Loucy (cell line): ENCODE measurements around the gene SLC35E3.

Experiments used
- H2AFZ ChIP-seq: fragments of 200-600 bp; sonication (generic); 2 replicates; pipeline ENCODE4 v1.6.0; 2016; ENCODE audit warnings: antibody characterized with exemption, mild to moderate bottlenecking, low read length, moderate library complexity
- H3F3A ChIP-seq: fragments of 200-600 bp; 2 replicates; pipeline ENCODE4 v1.6.0; 2016; ENCODE audit warnings: antibody characterized with exemption, low read depth, mild to moderate bottlenecking
- H3K27me3 ChIP-seq: fragments of 200-600 bp; sonication (generic); 2 replicates; pipeline ENCODE4 v1.6.1; 2014; ENCODE audit warnings: low read length, mild to moderate bottlenecking; ENCODE audit not compliant: insufficient read depth, poor library complexity, severe bottlenecking
- H3K36me3 ChIP-seq: fragments of 200-600 bp; sonication (generic); 2 replicates; pipeline ENCODE4 v1.6.1; 2016; ENCODE audit warnings: low read length; ENCODE audit not compliant: insufficient read depth
- H3K4me1 ChIP-seq: fragments of 200-600 bp; sonication (generic); 2 replicates; pipeline ENCODE4 v1.5.1; 2014; ENCODE audit warnings: low read length, mild to moderate bottlenecking; ENCODE audit not compliant: insufficient read depth, poor library complexity, severe bottlenecking
- H3K4me2 ChIP-seq: fragments of 200-600 bp; sonication (generic); 2 replicates; pipeline ENCODE4 v1.6.0; 2014; ENCODE audit warnings: antibody characterized with exemption, low read length, low read depth, mild to moderate bottlenecking; ENCODE audit not compliant: poor library complexity, severe bottlenecking
- H3K4me3 ChIP-seq: fragments of 200-600 bp; sonication (generic); 2 replicates; pipeline ENCODE4 v1.5.1; 2014; ENCODE audit warnings: low read length, mild to moderate bottlenecking, mixed read lengths; ENCODE audit not compliant: poor library complexity, severe bottlenecking
- H3K79me2 ChIP-seq: fragments of 200-600 bp; sonication (generic); 2 replicates; pipeline ENCODE4 v1.6.1; 2014; ENCODE audit warnings: low read length; ENCODE audit not compliant: insufficient read depth
- H3K9ac ChIP-seq: fragments of 200-600 bp; sonication (generic); 2 replicates; pipeline ENCODE4 v1.6.0; 2014; ENCODE audit warnings: mild to moderate bottlenecking, low read depth, low read length, moderate library complexity; ENCODE audit not compliant: poor library complexity, severe bottlenecking
- H3K9me2 ChIP-seq: fragments of 200-600 bp; sonication (generic); replicated peaks from 2 replicates; pipeline ENCODE4 v1.6.1; 2016; ENCODE audit warnings: low read depth, low read length, mixed read lengths
- H3K9me3 ChIP-seq: fragments of 200-600 bp; sonication (generic); 2 replicates; pipeline ENCODE4 v1.6.1; 2014; ENCODE audit warnings: mild to moderate bottlenecking, antibody characterized with exemption, low read length, low read depth; ENCODE audit not compliant: insufficient read depth
- H4K20me1 ChIP-seq: fragments of 200-600 bp; sonication (generic); 2 replicates; pipeline ENCODE4 v1.6.0; 2014; ENCODE audit warnings: antibody characterized with exemption, low read length, mild to moderate bottlenecking; ENCODE audit not compliant: insufficient read depth, poor library complexity, severe bottlenecking
- EZH2phosphoT487 ChIP-seq: fragments of 200-600 bp; IDR thresholded peaks from 2 replicates; pipeline ENCODE4 v1.6.1; 2018; ENCODE audit warnings: antibody characterized with exemption, mild to moderate bottlenecking, moderate library complexity, borderline replicate concordance
- TF ChIP-seq, protein P1 (sequence below): fragments of 200-600 bp; sonication (generic); conservative IDR thresholded peaks from 2 replicates; pipeline ENCODE4 v1.5.1; 2014; ENCODE audit warnings: mild to moderate bottlenecking, antibody characterized with exemption, low read length

SLC35E3 gene

DNA sequence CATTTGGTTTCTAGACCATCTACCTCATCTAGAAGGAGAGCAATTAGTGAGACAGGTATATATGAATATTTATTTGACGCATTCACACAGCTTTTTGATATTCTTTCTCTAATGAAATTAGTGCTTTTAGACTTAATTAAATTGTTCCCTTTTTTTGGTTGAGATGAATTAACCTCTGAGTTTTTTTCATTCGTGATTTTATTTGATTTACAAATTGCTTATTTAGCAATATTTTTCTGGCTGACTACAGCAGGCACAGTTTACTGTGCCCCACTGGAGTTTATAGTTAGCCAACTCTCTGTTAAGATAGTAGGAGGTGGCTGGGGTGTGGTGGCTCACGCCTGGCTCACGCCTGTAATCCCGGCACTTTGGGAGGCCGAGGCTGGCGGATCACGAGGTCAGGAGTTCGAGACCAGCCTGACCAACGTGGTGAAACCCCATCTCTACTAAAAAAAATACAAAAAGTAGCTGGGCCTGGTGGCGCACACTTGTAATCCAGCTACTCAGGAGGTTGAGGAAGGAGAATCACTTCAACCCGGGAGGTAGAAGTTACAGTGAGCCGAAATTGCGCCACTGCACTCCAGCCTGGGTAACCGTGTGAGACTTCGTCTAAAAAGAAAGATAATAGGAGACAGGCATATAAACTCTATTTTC lies 78.7 kb downstream of the SLC35E3 start:
- TF ChIP-seq, protein P1, sequence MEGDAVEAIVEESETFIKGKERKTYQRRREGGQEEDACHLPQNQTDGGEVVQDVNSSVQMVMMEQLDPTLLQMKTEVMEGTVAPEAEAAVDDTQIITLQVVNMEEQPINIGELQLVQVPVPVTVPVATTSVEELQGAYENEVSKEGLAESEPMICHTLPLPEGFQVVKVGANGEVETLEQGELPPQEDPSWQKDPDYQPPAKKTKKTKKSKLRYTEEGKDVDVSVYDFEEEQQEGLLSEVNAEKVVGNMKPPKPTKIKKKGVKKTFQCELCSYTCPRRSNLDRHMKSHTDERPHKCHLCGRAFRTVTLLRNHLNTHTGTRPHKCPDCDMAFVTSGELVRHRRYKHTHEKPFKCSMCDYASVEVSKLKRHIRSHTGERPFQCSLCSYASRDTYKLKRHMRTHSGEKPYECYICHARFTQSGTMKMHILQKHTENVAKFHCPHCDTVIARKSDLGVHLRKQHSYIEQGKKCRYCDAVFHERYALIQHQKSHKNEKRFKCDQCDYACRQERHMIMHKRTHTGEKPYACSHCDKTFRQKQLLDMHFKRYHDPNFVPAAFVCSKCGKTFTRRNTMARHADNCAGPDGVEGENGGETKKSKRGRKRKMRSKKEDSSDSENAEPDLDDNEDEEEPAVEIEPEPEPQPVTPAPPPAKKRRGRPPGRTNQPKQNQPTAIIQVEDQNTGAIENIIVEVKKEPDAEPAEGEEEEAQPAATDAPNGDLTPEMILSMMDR, result no peak
- no peak for TF ChIP-seq EZH2phosphoT487
- H4K20me1 ChIP-seq, result peaks cover 22% of the 10 kb centered on the region
- peaks cover 9% of the 10 kb centered on the region; the same call in 1 of the 2 replicates for H3F3A ChIP-seq
- no peak overlapping the region for H3K9ac ChIP-seq
- no peaks in the 10 kb centered on the region for H3K9me2 ChIP-seq
- no peaks in the 10 kb centered on the region for H3K27me3 ChIP-seq
- H3K9me3 ChIP-seq, result no peaks in the 10 kb centered on the region
- H3K4me3 ChIP-seq, result no peak overlapping the region
- peaks cover 28% of the 10 kb centered on the region for H3K79me2 ChIP-seq
- no peak overlapping the region for H3K4me2 ChIP-seq
- H2AFZ ChIP-seq, result no peak overlapping the region
- H3K36me3 ChIP-seq, result peaks cover 97% of the 10 kb centered on the region
- peaks cover 2% of the 10 kb centered on the region for H3K4me1 ChIP-seq

DNA sequence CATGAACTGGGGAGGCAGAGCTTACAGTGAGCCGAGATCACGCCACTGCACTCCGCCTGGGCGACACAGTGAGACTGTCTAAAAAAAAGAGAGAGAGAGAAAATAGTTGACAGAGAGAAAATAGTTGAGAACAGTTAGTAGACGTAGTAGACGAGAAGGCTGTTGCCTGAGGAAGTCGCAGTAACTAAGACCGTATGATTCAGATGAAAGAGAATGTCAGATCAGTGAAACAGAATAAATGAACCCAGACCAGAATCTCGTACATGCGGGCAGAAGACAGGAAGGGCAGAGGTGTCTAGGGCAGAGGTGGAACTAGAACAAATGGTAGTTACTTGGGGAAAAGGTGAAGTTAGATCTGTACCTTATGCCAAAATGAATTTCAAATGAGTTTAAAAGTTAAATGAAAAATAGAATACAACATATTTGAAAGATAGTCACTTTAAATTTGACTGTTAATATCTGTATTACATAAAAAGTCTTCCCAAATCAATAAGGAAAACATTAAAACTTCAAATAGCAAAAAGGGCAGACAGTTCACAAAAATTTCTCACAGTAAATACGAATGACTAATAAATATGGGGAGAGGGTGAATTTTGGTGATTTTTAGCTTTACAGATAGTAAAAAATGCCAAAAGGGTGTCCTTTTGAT lies 79.7 kb downstream of the SLC35E3 start:
- no peak overlapping the region for H3K4me3 ChIP-seq
- H3K4me1 ChIP-seq, result no peaks in the 10 kb centered on the region
- no peak overlapping the region for H3K4me2 ChIP-seq
- H3K9me3 ChIP-seq, result no peaks in the 10 kb centered on the region
- TF ChIP-seq, protein P1, result no peak
- no peak for TF ChIP-seq EZH2phosphoT487
- H3K9me2 ChIP-seq, result no peaks in the 10 kb centered on the region
- H3K27me3 ChIP-seq, result no peaks in the 10 kb centered on the region
- no peak overlapping the region for H3K9ac ChIP-seq
- H4K20me1 ChIP-seq, result peaks cover 23% of the 10 kb centered on the region
- H2AFZ ChIP-seq, result no peak overlapping the region
- H3K79me2 ChIP-seq, result peaks cover 21% of the 10 kb centered on the region
- peaks cover 9% of the 10 kb centered on the region; the same call in 1 of the 2 replicates for H3F3A ChIP-seq
- H3K36me3 ChIP-seq, result peaks cover 93% of the 10 kb centered on the region

DNA sequence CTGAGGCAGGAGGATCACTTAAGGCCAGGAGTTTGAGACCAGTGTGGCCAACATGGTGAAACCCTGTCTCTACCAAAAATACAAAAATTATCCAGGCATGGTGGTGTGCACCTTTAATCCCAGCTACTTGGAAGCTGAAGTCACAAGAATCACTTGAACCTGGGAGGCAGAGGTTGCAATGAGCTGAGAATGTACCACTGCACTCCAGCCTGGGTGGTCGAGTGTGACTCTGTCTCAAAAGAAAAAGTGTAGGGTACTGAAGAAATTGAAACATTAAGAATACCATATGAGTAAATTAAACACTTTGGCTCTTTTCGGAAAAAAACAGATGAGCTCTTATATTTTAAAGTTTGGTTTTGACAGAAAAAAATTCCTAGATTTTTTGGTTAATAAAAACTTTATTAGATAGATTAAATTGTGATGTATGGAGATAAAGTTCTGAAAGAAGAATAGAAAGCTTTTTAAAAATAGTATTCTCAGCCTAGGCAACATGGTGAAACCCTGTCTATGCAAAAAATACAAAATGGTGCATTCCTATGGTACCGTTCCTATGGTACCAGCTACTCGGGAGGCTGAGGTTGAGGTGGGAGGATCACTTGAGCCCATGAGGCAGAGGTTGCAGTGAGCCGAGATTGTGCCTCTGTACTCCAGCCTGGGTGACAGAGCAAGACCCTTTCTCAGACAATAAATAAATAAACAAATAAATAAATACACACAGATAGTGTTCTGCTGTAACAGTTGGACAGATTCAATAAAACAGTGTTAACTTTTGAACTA lies 82.1 kb downstream of the SLC35E3 start:
- TF ChIP-seq, protein P1, result no peak
- no peak for TF ChIP-seq EZH2phosphoT487
- Histone ChIP-seq H3K4me2 (no peak overlapping the region), H4K20me1 (peaks cover 22% of the 10 kb centered on the region), H3K9me2 (no peaks in the 10 kb centered on the region), H3K79me2 (peaks cover 4% of the 10 kb centered on the region; the same call in 1 of the 2 replicates), H3K4me3 (no peak overlapping the region), H3K4me1 (no peaks in the 10 kb centered on the region), H3K9ac (no peak overlapping the region), H2AFZ (no peak overlapping the region), H3K9me3 (no peaks in the 10 kb centered on the region), H3F3A (peaks cover 9% of the 10 kb centered on the region; the same call in 1 of the 2 replicates), H3K27me3 (no peaks in the 10 kb centered on the region), H3K36me3 (peaks cover 90% of the 10 kb centered on the region)
